Stimulated activated CD8-positive, alpha-beta memory T cell treated with anti-CD3 and anti-CD28 coated beads, Interleukin-2, amount 100 ng/mL, for 1 hour (primary cell): Measurements from ENCODE around the gene SAFB.
A peak's percentile ranks its signal among the peaks of the same experiment; 100 is the strongest.
"Not testable (repeated sequence)": the region's sequence is repeated elsewhere in the genome, so short reads cannot be mapped to it uniquely, and the experiment has no call there.

Source experiments
- DNase-seq, 2 donors: peaks; one replicate each; pipeline ENCODE4 v3.0.0-alpha.2; 2020; ENCODE audit warnings: low read depth in 2 of 2

SAFB gene

DNA sequence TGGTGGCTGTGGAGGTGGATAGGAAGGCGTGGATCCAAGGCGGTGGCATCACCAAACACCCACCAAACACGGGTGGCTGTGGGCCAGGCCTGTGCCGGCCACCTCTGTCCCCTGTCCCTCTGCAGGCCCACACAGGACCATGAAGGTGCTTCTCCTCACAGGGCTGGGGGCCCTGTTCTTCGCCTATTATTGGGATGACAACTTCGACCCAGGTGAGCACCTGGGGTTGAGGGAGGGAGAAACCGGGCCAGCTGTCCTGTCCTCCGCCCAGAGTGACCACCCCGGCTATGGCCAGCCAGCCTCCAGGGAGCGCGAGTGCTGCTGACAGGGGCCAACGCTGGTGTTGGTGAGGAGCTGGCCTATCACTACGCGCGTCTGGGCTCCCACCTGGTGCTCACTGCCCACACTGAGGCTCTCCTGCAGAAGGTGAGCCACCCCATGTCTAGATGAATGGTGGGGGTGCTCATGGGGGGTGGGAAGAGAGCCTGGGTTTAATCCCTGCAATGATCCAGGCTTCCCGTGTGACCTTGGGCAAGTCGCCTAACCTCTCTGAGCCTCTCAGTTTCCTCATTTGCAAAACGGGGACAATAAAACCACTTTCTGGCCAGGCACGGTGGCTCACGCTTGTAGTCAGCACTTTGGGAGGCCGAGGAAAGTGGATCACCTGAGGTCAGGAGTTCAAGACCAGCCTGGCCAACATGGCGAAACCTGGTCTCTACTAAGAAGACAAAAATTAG lies 62.0 kb downstream of the SAFB start:
- DNase-seq: no peak

DNA sequence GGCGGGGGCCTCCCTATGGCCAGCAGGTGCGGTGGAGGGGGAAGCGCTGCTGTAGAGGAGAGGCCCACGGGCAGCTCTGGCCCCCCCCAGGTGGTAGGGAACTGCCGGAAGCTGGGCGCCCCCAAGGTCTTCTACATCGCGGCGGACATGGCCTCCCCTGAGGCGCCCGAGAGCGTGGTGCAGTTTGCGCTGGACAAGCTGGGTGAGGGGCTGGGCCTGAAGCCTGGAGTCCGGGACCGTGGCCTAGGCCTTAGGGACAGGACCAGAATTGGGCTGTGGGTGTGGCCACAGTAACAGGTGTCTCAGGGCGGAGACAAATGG lies 63.4 kb downstream of the SAFB start:
- no peak for DNase-seq

DNA sequence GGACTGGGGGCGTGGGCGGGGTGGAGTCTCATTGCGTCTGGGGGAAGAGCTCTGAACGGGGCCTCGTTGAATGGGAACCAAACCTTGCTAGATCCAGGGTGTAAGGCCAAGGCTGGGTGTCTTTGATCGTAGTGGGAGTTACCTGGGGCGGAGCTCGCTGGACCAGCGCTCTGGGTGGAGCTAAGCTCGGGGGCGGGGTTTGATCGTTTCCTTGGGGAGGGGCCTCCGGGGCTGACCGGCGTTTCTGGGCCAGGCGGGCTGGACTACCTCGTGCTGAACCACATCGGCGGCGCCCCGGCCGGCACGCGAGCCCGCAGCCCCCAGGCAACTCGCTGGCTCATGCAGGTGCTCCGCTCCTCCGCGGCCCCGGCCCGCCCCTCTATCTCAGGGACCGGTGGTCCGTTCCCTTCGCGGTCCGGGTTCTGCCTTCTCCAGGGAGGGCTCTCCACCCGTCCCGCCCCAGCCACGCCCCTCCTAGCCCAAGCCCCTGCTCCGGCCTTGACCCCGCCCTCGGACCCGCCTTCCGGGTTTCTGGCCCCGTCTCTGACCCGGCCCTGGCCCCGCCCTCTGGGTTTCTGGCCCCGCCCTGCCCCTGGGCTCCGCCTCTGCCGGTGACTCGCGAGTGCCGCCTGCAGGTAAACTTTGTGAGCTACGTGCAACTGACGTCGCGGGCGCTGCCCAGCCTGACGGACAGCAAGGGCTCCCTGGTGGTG lies 63.9 kb downstream of the SAFB start:
- DNase-seq: peak; percentile 92 to 94

DNA sequence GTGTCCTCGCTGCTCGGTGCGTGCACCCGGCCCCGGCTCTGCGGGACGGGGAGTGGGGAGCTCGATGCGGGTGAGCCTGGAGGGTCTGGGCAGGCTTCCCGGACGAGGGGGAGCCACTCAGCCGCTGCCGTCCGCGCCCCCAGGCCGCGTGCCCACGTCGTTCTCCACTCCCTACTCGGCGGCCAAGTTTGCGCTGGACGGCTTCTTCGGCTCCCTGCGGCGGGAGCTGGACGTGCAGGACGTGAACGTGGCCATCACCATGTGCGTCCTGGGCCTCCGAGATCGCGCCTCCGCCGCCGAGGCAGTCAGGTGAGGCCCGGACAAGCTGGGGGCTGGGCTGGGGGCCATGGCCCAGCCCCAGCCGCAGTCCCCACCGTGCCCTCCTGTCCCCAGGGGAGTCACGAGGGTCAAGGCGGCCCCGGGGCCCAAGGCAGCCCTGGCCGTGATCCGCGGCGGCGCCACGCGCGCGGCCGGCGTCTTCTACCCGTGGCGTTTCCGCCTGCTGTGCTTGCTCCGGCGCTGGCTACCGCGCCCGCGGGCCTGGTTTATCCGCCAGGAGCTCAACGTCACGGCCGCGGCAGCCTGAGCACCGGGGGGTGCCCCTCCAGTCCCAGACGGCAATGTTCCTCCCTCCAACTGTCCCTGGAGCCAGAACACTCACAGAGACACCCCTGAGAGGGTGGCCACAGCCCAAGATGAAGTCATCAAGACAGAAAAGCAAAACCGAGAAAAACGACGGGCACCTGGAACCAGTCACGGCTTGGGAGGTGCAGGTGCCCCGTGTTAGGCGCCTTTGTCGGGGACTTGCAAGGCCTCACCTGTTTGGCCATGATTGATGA lies 64.7 kb downstream of the SAFB start:
- no peak for DNase-seq

DNA sequence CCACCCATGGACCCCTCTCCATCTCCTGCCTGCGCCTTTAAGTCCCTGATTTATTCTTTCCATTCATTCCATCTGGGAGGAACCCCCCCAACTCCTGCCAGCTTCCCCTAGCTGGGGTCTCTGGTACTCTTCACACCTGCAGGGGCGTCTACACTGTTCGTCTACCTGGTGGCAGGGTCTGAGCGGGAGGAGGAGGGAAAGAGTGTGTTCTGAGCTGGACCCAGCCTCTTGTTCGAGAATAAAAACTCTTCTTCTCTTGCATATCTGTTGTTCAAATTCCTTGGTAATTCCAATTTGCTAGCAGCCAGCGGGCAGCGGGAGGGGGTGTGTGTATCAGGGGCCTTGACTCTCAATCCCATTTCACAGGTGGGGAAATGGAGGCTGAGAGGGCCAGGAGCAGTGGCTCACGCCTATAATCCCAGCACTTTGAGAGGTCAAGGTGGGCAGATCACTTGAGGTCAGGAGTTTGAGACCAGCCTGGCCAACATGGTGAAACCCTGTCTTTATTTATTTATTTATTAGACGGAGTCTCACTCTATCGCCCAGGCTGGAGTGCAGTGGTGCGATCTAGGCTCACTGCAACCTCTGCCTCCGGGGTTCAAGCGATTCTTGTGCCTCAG lies 65.5 kb downstream of the SAFB start:
- DNase-seq: not testable (repeated sequence)

DNA sequence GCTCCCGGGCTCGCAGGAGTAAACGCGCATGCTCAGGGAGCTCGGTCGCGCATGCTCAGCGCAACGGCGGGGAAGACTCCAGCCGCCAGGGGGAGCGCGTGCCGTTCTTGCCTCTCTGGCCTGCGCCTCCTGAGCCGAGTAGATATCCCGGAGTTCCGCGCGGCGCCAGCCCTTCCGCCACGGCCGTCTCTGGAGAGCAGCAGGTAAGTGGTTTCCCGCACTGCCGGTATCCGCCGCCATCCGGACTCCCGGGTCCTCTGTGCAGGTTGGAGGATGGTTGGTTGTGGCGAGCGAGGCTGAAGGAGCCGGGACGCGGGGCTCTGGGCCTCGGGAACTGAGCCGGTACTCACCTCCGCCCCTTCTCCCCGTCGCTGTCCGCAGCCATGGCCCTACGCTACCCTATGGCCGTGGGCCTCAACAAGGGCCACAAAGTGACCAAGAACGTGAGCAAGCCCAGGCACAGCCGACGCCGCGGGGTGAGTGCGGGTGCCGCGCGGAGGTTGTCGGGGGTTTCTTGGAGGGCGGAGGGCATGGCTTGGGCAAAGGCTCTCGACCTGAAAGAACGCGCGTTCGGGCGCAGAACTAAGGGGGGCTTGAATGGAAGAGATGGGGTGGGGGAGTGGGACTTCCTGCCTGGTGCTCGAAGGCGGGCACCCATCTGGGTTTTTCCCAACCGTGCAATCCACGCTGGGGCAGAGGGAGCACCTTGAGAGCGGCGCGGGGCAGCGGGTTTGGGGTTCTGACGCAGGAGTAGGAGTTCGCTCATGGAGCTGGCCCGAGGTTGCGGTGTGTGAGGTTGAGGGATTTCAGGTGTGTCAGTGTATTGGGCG lies 67.5 kb downstream of the SAFB start, which contains the start of gene RPL36:
TSS of gene RPL36 (plus strand) at position 171 of the 830 bp plus-strand sequence. CDS start at position 384, 213 bp downstream.
- peak; percentile 97 to 98 for DNase-seq

DNA sequence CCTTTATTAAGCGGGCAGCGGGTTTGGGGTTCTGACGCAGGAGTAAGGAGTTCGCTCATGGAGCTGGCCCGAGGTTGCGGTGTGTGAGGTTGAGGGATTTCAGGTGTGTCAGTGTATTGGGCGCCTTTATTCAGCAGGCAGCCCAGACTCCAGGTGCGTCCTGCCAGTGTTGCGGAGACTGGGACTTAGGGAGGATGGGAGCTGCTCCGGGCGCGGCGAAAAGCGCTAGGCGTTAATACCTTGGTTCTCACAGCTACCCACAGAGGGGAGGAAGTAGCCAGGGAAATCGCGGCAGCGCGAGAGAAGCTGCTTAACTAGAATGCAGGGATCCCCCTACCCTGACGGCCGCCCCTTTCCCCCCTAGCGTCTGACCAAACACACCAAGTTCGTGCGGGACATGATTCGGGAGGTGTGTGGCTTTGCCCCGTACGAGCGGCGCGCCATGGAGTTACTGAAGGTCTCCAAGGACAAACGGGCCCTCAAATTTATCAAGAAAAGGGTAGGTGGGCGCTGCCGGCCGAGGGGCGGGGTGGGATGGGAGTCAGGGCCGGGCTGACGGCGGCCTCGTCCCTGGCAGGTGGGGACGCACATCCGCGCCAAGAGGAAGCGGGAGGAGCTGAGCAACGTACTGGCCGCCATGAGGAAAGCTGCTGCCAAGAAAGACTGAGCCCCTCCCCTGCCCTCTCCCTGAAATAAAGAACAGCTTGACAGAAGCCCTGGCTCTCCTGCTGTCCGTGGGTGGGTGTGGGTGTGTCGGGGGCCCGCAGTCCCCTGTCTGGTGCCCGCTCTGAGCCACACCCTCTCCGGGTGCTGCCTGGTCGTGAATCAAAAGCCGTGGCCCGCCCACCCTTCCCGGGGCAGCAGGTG lies 68.3 kb downstream of the SAFB start:
- DNase-seq: no peak

DNA sequence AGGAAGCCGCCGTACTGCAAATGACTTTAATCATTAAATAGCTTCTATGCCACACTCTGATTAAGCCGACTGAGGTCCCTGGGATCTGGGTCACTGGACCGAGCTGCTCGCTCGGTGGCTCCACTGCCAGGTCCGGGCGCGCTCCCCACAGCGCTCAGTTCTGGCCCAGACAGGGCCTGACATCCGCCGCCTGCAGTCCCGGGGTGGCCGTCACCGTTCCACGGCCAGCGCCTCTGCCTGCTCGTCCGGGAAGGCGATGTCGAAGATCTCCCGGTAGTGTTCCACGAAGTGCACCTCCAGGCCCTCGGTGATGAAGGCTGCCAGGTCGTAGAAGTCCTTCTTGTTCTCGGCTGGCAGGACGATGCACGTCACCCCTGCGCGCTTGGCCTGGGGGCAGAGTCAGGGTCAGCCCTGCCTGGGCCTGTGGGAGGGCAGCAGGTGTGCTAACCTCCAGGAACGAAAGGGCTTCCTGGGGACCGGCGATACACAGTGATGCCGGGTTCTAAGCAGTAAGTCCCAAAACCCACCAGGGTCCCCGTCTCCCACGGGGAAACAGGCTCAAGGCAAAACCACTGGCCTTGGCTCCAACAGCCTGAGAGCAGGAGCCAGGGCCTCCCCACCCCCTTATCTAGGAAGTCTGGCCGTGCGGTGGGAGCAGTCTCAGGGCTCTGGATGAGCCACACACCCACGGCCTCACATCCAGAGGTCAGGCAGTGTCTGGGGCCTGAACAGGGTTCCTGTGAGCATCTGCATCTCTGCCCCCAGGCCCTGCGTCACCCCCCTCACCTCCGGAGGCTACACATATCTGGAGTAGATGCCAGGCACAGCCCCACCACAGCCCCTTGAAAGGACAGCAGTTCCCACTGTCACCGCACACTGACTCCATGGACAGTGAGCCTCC lies 69.2 kb downstream of the SAFB start:
- DNase-seq: no peak

DNA sequence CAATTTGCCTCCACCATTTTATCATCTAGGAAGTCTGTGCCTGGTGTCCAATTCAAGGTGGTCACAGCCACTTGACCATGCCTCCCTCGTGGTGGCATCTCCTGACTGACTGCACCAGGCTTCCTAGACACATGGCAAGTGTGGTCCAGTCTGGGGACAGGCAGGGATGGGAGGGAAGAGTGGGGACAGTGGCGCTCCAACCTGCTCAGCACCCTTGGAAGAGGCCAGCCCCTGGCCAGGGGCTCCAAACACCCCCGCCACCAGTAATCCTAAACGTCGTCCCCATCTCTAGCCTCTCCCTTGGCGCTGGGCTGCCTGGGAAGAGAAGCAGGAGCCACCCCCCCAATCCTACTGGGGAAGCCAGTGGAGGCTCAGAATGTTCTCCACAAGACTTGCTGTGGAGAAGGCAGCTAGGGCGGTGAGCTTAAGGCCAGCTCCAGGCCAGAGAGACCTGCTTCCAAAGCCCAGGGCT lies 69.9 kb downstream of the SAFB start:
- no peak for DNase-seq

DNA sequence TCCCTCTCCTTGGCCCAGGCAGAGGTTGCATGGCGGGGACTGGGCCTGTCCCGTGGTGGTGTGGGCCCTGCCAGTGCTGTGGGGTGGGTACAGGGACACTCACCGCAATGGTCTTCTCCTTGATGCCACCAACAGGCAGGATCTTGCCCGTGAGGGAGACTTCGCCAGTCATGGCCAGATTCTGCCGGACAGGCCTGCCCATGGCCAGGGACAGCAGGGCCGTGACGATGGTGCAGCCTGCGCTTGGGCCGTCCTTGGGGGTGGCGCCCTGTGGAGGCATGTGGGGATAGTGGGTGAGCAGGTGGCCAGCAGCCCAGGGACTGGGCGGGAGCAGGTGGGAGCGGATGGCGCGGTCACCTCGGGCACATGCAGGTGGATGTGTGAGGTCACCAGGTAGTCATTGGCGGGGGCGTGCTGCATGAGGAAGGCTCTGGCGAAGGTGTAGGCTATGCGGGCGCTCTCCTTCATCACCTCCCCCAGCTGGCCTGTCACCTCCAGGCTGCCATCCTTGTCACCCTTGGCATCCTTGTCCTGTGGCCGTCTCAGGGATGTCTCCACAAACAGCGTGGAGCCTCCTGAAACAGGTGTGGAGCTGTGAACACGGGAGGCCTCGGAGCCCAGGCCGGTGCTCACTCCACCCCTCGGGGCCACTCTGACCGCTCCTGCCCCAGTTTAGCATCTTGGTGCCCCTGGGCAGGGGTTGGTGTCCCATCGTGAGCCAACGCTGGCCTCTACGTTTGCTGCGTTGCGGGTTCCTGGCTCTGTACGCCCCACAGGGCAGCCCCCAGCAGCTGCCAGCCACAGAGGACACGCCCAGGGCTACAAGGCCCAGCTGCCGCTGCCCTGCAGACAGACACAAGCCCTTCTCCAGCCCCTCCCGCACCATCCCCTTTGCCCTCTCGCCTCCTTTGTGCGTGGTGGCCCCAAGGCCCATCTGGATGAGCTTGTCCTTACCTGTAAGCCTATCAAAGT lies 70.6 kb downstream of the SAFB start:
- no peak for DNase-seq

DNA sequence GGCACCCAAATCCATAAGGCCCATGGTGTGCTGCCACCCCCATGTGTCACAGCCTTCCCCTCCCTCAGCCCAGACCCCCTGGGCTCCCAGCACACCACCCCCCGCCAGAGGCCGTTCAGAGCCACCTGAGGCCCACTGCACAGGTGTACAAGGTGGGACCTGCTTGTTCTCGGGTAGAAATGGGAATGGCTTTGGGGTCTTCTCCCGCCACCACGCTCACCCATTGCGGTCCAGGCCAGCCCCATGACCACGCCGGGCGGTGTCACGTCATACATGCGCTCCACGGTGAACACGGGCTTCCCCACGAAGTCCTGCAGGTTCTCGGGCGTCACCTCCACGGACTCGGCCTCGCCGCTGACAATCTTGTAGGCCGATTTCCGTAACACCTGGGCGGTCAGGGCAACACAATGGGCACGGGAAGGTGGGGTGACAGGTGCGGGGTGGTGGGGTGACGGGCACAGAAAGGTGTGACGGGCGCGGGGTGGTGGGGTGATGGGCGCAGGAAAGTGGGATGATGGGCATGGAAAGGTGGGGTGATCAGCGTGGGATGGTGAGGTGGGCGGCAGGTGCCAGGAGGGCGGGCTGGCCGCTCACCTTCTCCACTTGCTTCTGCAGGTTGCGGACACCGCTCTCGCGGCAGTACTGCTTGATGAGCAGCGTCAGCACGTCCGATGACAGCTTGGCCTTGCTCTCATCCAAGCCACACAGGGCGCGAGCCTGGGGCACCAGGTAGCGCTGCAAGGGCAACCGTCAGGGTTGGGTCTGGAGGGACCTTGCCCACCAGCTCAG lies 71.5 kb downstream of the SAFB start:
- no peak for DNase-seq

DNA sequence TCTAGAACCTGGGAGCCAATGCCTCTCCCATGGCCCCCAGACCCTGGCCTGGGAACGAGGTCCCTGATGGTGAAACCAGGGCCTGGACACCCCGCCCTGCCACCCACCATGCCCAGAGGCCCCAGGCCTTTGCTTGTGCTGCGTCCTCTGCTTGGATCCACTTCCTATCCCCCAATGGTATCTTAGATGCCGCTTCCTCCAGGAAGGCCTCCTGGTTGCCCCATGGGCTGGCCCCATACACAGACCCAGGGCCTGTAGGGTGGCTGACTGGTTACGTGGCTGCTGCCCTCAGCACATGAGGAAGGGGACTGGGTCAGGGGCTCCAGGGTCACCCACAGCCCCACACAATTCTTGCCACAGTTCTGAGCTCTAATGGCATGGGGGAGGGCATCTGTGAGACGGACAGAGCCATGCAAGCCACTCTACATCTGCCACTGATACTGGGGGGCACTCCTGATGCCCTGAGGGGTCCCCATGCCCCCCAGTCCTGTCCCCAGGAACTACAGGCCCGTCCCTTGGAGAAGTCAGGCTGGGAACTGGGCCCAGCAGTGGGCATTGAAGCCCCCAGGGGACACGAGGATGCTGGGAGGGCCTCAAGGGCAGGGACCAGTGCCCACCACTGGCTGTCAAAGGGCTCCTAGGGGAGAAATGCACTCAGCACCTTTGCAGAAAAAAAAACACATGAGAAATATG lies 72.2 kb downstream of the SAFB start:
- DNase-seq: no peak

DNA sequence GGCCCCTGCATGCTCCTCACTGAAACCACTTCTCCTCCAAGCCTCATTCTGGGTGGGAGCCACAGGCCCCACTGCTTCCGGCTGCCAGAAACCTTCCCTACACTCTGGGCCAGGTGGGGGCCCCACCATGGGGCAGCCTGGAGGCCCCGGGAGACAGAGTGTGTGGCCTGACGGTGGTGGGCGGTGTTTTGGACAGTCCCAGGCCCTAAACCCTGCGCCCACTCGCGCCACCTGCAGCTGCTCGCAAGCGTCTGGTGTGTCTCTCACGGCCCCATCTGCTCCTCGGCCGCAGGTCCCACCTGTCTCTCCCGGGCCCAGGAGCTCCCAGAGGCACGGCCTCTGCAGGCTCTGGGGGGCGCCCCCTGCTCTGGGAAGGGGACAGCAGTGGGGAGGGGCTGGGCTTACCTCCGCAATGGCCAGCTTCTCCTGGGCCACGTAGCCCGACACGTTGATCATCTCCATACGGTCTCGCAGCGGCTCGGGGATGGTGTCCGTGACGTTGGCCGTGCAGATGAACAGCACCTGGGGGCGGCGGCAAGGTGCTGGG lies 72.8 kb downstream of the SAFB start:
- DNase-seq: no peak

DNA sequence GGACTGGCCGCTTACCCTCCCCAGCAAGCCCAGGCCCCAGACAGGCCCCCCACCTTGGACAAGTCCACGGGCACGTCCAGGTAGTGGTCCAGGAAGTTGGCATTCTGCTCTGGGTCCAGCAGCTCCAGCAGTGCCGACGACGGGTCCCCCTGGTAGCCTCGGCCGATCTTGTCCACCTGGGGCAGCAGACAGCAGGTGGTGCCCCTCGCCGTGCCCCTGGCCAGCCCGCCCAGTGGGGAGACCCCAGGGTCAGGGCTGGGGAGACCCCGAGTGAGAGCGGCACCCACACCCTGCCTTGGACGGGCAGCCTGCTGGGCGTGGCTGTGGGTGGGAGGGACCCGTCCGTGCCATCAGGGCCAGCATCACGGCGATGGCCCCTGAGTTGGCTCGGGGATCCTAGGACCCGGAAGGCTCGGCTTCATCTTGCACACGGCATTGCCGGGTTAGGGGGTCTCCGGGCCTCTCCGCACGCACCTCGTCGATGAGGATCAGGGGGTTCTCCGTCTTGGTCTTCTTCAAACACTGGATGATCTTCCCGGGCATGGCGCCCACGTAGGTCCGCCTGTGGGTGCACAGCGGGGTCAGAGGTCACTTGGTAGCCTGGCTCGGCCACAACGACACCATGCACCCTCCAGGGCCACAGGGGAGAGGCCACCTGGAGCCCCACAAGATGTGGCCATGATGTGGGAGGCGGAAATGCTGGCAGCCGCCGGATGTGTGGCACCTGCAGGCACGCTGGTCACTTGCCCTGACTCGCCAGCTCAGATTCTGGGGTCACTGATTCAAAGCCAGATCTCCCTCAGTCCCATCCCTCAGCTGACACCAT lies 73.5 kb downstream of the SAFB start:
- no peak for DNase-seq
